Lower leg skin (tissue), 3 donors: Measurements from ENCODE around the gene PRKCH.

ENCODE experiments used
- POLR2A ChIP-seq, 2 donors: fragments of 450-650 bp; IDR thresholded peaks; one replicate each; pipeline ENCODE4 v1.6.1; 2016 to 2017; ENCODE audit warnings: antibody characterized with exemption in 2 of 2, mild to moderate bottlenecking in 1 of 2, moderate library complexity in 1 of 2
- TF ChIP-seq, protein P1 (sequence below), 3 donors: fragments of 450-650 bp; IDR thresholded peaks; one replicate each; pipeline ENCODE4 v1.5.1; 2016; ENCODE audit warnings: antibody characterized with exemption in 3 of 3, mild to moderate bottlenecking in 3 of 3, moderate library complexity in 2 of 3

DNA sequence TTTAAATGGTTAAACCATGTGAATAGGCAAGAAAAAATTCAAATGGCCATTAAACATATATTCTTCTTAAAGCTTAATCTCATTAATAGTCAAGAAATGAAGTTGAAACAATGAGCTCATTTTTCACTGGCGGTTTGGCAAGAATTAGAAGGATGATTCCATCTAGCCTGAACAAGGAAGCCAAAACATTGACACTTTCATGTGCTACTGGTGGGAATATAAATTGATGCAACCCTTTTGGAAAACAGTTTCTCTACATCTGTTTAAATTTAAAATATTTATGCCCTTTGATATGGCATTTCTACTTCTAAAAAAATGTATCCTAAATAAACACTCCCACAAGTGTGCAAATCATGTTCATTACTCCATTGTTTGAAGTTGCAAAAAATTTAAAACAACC lies 199.2 kb downstream of the PRKCH start:
- TF ChIP-seq, protein P1, sequence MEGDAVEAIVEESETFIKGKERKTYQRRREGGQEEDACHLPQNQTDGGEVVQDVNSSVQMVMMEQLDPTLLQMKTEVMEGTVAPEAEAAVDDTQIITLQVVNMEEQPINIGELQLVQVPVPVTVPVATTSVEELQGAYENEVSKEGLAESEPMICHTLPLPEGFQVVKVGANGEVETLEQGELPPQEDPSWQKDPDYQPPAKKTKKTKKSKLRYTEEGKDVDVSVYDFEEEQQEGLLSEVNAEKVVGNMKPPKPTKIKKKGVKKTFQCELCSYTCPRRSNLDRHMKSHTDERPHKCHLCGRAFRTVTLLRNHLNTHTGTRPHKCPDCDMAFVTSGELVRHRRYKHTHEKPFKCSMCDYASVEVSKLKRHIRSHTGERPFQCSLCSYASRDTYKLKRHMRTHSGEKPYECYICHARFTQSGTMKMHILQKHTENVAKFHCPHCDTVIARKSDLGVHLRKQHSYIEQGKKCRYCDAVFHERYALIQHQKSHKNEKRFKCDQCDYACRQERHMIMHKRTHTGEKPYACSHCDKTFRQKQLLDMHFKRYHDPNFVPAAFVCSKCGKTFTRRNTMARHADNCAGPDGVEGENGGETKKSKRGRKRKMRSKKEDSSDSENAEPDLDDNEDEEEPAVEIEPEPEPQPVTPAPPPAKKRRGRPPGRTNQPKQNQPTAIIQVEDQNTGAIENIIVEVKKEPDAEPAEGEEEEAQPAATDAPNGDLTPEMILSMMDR (IDR thresholded peaks at IDR 0.05), result no peak
- TF ChIP-seq POLR2A (IDR thresholded peaks at IDR 0.05), result no peak
